Posterior cingulate gyrus (tissue), 11 donors: ENCODE measurements around the gene TPCN1.

Source experiments
- DNase-seq, 10 donors: peaks; one replicate each; pipeline versions ENCODE4 v3.0.0 to v3.0.0-alpha.2; 2020 to 2021; ENCODE audit warnings: mixed read lengths in 3 of 10
- intact Hi-C: fragments of 100-400 bp; cut with DNase I; formaldehyde crosslinking; loops from one replicate; pipeline ENCODE4 v1.15.1; 2023

Gene TPCN1

DNA sequence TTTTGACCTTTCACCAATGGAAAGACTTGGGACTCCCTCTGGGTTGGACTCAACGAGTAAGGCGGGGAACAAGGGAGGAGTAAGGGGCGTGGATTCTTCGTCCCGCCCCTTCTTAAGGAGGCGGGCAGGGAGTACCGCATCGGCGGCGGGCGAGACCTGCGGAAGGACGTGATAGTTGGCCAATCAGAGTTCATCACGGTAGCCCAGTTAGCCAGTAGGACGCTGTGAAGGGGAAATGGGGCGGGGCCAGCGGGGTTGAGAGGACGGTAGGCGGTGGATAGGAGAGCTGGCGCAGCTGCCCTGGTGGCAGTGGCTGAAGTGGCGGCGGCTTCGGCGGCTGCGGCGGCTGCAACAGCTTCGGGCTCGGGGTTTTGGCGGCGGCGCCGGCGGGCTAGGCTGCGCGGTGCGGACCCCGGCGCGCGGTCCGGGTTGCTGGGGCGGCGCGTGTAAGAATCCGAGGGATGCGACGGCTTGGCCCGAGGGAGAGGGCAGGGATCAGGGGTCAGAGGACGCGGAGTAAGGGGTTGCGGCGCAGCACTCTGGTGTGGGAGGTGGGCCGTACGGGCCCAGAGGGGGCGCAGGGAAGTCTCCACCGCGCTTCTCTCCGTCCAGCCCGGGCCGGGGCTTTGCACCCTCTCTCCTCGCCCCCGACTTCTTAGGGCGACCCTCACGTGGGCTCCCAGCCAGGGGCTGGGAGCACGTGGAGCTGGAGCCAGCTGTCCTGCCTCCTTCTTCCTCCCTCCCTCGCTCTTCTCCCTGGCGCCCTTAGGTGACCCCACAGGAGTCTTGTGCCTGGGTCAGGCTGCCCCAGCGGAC, at the start of gene TPCN1:
Gene TPCN1 (plus strand): TSS at position 284 of the 816 bp plus-strand sequence. CDS start 5,389 bp downstream, outside the sequence.
- DNase-seq, result peak; percentile 98 to 100 (median 99)
- intact Hi-C loops, result loop anchor here (1.0 kb wide), 1 partner anchor 38 kb away; no protein-coding TSS in a partner anchor

DNA sequence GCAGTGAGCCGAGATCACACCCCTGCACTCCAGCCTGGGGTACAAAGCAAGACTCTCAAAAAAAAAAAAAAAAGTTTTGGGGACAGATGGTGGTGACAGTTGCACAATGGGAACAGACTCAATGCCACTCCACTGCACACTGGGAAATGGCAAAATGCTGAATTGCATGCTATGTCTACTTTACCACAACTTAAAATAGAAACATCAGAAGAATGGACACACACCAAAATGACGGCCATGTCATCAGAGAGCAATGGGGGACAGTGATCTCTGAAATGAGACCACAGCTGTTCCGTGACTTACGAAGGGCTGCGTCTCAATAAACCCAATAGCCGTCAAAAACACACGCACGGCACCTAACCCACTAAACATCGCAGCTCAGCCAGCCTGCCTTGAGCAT, 49.7 kb upstream of the TPCN1 start:
- intact Hi-C loops, result loop anchor here (5.0 kb wide), 1 partner anchor 179 kb away; no protein-coding TSS in a partner anchor

DNA sequence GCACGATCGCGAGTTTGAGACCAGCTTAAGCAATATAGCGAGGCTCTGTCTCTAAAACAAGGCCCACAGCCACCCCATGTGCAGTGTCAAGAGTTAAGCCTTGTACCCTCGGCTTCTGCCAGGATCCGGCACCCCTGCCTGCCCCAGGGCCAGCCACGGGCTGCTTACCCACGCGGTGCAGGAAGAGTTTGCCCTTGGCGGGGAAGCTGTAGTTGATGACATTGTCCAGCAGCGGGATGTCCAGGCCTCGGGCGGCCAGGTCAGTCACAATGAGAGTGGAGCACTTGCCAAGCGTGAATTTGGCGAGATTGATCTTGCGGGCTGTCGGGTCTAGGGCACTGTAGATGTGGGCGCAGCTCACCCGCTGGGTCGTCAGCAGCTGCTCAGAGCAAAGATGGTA, 49.1 kb upstream of the TPCN1 start:
- no peak for DNase-seq
- intact Hi-C loops, result loop anchor here (5.0 kb wide), 1 partner anchor 180 kb away; no protein-coding TSS in a partner anchor

More for the DNA sequence above, 49.7 kb upstream of the TPCN1 start:
- no peak for DNase-seq

DNA sequence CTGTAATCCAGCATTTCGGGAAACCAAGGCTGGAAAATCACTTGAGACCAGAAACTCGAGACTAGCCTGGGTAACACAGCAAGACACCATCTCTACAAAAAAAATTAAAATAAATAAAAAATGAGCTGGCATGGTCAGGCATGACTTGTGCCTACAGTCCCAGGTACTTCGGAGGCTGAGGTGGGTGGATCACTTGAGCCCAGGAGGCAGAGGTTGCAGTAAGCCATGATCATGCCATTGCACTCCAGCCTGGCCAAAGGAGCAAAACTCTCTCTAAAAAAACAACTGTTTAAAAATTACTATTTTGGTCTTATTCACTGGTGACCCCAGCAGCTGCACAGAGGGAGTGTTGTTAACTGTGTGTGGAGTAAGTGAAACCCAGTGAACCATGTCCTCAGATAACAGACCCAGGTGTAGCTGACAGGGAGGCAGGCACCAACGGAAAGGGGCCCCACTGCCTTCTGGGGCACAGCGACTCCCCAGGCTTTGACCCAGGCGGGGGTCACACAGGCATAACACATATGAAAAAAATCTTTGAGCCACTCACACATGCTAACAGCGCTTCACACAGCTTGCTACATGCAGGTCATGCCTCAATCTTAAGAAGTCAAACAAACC, 48.1 kb upstream of the TPCN1 start:
- no peak for DNase-seq
- intact Hi-C loops, result loop anchor here (5.0 kb wide), 1 partner anchor 181 kb away; no protein-coding TSS in a partner anchor

DNA sequence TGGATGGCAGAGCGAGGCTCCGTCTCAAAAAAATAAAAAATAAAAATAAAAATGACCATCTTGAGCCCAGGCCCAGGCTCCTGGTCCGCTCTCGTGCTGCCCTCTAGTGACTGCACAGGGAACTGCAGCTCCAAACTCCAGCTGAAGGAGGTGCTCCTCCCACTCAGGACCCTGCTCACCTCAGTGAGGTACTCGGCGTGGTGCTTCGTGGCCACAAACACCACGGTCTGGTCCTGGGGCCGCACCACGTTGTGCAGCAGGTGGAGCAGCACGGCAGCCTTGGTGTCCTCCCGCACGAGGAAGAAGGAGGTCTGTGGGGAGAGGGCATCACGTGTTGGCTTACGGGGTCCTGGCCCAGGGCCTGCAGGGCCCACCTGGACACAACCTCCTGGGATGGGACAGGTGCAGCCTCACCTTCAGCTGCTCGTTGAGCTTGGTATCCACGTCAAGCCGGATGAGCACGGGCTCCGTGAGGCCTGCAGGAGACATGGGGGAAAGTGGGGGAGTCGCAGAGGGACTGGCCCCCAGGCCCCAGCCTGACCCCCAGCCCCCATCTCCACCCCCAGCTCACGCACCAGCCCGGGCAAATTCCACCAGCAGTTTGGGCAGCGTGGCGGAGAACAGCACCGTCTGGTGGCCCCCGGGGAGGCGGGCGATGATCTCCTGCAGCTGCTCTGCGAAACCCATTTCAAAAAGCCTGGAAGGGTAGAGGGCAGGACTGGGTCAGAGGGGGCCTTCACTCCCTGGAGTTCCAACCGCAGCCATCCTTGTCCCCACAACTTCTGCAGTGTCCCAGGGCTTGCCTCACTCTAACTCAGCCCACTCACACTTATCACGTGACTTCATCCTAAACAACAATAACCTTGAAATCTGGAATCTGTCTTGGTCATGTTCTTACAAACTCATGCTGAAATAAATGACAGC, 46.5 kb upstream of the TPCN1 start:
- intact Hi-C loops, result loop anchor here (1.0 to 5.0 kb wide), 2 partner anchors 126 to 182 kb away; no protein-coding TSS in a partner anchor
- DNase-seq, result peak; percentile 65 to 96 (median 86)

DNA sequence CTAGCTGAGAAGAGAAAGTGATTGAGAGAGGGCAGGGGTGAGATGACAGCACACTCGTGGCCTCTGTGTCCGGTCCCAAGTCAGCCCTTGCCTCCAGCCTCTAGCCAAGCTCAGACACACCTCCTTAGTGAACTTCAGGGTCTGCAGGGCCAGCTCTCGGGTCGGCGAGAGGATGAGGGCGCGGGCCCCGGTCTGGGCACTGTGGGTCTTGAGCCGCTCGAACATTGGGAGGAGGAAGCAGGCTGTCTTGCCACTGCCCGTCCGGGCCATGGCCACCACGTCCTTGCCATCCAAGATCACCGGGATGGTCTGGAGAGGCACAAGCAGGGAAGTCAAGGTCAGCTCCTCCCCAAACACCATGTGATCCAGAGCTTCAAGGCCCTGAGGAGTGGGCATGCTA, 42.2 kb upstream of the TPCN1 start:
- intact Hi-C loops, result no loop called here
- DNase-seq, result no peak

DNA sequence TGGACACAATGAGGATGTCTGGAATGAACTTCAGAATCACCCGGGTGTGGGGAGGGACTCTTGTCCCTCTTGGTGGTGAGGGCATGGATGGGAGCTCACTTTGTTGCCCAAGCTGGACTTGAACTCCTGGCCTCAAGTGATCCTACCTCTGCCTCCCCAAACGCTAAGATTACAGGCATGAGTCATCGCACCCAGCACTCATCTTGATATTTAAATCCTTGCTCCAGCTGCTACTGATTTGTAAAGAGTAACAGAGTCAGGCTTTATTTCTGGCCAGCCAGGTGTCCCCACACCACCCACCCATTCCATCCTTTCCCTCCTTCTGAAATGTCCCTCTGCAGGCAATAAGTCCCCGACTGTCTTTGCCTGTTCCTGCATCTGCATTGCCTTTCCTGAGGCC, 40.9 kb upstream of the TPCN1 start:
- no peak for DNase-seq
- intact Hi-C loops, result no loop called here

DNA sequence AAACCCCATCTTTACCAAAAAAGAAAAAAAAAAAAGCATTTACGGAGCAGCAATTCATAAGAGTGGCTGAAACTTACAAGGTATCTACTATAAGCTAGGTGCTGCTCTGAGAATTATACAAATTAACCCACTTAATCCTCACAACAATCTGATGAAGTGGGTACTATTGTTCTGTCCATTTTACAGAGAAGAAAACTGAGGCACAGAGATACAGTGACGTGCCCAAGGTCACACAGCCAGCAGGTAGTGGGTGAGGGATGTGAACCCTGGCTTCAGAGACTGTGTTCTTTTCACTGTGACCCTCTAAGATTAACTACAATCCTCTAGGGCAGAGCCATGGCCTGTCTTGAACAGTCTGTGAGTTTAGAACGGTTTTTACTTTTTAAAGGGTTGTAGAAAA, 39.3 kb upstream of the TPCN1 start:
- intact Hi-C loops, result no loop called here
- DNase-seq, result no peak

DNA sequence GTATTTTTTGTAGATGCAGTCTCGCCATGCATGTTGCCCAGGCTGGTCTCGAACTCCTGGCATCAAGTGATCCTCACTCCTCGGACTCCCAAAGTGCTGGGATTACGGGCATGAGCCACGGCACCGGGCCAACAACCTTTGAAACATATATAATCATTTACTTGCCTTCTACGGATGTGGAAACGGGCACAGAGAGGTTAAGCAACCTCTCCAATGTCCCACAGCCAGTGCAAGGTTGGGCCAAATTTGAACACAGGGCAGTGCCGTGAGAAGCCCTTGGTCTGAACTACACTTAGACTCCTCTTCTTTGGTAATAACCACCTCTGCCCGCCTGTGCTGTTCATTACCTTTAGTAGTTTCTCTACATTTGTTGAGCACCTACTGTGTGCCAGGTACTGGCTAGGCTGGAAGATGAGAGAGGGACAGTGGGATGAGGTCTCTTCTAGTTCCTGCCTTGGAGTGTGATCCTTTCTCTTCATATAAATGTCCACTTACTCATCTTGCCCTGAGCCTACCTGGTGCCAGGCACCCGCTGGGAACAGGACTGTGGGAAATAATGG, 38.2 kb upstream of the TPCN1 start:
- intact Hi-C loops, result no loop called here

DNA sequence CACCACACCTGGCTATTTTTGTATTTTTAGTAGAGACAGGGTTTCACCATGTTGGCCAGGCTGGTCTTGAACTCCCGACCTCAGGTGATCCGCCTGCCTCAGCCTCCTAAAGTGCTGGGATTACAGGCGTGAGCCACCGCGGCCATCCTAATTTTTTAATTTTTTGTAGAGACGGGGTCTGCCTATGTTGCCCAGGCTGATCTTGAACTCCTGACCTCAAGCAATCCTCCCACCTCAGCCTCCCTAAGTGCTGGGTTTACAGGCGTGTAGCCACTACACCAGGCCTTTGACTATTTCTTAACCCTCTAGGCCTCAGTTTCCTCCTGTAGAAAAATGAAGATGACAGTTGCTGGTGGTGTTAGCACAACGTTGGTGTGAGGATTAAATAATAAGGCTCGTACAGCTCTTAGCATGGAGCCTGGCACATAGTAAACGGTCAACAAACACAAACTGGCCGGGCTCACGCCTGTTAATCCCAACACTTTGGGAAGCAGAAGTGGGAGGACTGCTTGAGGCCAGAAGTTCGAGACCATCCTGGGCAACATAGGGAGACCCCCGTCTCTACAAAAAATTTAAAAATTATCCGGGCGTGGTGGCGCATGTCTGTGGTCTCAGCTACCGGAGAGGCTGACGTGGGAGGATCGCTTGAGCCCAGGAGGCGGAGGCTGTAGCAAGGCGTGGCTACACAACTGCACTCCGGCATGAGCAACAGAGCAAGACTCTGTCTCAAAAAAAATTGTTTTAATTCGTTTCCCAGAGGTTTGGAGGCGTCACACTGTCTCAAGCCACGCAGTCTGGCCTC, 37.0 kb upstream of the TPCN1 start:
- intact Hi-C loops, result no loop called here
- DNase-seq, result no peak

More for the DNA sequence above, 38.2 kb upstream of the TPCN1 start:
- DNase-seq, result no peak

DNA sequence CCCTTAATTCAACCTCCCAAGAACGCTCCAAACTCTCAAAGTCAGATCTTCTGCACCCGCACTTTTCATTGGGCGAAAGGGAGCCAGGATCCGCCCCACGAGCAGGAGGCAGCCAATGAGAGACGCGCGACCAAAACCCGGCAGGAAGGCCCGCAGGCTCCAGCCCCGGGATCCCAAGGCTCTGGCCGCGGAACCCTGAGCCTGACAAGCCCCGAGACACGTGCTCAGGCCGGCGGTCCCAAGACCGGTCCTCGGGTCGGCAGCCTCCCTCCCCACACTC, 36.4 kb upstream of the TPCN1 start:
- DNase-seq, result peak; percentile 76 to 97 (median 86)
- intact Hi-C loops, result no loop called here

DNA sequence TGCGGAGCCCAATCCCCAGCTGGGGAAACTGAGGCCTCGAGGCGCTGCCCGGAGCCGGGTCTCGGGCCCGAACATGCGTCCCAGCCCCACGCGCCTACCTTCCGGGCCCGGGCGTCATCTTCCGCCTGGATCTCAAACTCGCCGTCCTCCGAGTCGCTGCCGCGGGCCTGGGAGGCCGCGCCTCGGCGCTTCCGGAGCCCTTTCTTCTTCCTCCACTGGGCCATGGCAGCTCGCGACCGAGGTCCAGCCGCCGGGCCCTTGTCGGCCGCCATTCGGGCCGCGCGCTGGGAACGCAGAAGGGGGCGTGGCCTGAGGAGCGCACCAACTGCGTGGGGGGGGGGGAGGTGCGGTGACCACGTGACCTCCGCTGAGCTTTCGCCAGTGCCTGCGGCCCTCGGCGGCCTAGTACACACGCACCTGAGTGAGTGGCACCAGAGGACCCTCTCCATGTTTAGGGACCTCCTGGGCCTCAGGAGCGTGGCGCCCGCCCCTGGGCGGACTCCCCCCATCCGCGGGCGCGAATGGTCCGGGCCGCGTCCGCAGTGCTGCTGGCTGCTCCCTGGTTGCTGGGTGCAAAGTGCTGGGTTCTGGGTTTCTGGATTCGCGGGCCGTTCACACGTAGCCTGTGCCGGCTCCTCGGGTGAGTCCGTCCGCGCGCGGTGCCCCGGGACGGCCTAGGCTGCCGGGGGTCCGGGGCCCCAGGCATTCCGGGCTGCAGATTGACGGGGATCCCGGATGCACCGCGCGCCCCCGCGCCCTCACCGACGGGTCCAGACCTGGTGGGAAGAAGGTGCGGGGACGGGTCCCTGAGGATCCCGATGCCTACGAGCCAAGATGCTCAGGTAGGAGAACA, 35.9 kb upstream of the TPCN1 start, which contains the start of the genes DDX54 and RITA1:
Gene DDX54 (minus strand): TSS at position 299 of the 853 bp plus-strand sequence. CDS start 27 bp downstream, at position 272.
Gene RITA1 (plus strand): TSS at position 542 of the 853 bp plus-strand sequence. CDS start 1,026 bp downstream, outside the sequence.
- intact Hi-C loops, result no loop called here
- peak; percentile 64 to 95 (median 77) for DNase-seq

DNA sequence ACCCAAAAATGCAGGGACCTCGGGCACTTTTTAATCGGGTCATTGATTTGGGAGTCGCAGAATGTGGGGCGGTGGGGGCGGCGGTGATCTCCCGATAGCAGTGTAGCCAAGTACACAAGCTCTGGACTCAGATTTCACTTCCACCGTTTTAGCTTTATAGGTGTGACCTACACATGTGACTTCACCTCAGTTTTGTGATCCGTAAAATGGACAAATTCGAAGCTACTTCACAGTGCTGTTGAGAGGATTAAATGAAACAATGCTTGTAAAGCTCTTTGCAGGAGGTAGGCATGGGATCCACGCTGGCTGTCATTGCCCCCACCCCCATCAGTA, 35.3 kb upstream of the TPCN1 start:
- peak in 1 of 10 donors; percentile 86 for DNase-seq
- intact Hi-C loops, result no loop called here

DNA sequence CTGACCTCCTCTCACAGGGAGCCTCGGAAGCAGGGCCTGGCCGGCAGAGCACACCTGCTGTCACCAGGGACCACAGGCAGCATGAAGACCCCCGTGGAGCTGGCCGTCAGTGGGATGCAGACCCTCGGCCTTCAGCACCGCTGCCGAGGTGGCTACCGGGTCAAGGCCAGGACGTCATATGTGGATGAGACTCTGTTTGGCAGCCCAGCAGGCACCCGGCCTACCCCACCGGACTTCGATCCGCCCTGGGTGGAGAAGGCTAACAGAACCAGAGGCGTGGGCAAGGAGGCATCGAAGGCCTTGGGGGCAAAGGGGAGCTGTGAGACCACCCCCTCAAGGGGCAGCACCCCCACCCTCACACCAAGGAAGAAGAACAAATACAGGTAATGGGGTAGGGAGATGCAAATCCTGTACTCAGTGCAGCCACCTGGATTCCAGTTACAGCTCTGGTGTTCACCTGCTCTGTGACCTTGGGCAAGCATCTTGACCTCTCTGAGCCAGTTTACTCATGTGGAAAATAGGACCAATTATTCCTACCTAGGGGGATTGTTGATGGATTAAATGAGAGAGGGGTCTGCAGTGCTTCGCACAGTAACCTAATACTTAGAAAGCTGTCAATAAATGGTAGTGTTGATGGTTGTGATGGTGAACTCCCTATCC, 34.5 kb upstream of the TPCN1 start:
- peak in 1 of 10 donors; percentile 70 for DNase-seq
- intact Hi-C loops, result no loop called here

DNA sequence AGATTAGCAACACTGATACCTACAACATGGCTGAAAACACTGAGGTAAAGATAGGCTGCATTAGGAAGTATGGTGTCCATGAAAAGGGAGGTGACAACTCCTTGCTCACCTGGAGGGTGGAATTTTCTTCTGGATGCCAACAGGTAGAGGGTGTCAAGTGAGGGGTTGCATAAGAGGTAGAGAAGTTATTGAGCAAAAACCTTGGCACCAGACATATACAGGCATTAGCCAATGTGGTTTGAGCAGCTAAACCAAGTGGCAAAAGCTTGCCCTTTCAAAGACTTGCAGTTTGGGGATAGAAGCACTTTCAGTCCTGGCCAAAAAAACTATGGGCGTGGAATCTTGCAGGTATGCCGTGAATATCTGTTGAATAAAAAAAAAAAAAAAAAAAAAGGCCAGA, 31.9 kb upstream of the TPCN1 start:
- intact Hi-C loops, result no loop called here
- no peak for DNase-seq

DNA sequence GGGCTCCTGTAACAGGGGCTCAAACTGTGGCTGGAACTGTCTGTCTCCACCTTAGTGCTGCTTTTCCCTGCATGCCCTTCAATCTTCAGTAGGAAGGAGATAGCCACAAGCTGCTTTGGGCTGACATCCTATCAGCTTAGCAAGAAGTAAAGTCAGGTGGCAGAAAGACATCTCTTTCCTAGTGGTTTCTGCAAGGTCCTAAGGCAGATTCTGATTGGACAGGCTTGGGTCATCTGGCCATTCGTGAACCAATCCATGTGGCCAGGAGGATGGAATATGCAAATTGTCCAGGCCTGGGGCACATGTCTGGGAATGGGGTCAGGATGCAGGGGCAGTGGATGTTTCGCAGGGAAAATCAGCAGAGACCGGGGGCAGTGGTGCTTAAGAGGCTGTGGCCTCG, 30.5 kb upstream of the TPCN1 start:
- intact Hi-C loops, result no loop called here
- peak in 3 of 10 donors; percentile 29 to 84 (median 57) for DNase-seq

DNA sequence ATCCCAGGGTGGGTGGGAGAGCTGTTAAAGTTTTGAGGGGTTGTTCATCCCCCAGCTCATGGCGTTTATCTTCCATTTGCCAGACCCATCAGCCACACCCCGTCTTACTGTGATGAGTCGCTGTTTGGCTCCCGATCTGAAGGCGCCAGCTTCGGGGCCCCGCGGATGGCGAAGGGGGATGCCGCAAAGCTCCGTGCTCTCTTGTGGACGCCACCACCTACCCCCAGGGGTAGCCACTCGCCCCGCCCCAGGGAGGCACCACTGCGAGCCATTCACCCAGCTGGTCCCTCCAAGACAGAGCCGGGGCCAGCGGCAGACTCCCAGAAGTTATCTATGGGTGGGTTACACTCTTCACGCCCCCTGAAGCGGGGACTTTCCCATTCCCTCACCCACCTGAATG, 30.0 kb upstream of the TPCN1 start:
- intact Hi-C loops, result no loop called here
- peak in 2 of 10 donors; percentile 51 to 75 for DNase-seq

DNA sequence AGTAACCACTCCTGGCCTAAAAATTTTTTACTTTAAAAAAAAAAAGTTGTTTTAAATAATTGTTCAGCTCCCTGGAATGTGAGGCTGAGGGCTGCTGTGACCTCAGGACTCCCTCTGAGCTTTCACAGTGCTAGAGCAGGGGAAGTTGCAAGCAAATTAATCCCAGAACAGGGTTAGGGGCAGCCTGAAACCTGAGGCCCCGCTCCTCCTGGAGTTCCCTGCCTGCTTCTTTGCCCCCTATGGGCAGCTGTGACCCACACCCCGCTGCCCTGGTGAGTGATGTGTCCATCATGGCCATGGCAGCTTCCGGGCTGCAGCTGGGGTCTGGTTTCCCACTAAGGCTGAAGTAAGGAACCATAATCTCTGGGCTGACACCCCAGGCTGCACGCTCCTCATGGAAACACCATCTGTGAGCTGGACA, 26.3 kb upstream of the TPCN1 start:
- intact Hi-C loops, result loop anchor here (5.0 kb wide), 1 partner anchor 232 kb away; no protein-coding TSS in a partner anchor
- DNase-seq, result no peak
